Mesendoderm (in vitro differentiated cells): ENCODE data around the gene SIAH3.

Experiments used
- DNase-seq: peaks from one replicate; pipeline ENCODE4 v3.0.0; 2013
- H2AK5ac ChIP-seq: 2 replicates; pipeline ENCODE4 v1.6.1; 2013; ENCODE audit warnings: low read length, inconsistent platforms
- H2BK120ac ChIP-seq: 2 replicates; pipeline ENCODE4 v1.6.1; 2013; ENCODE audit warnings: low read depth, mild to moderate bottlenecking, low read length, moderate library complexity, mixed read lengths
- H2BK15ac ChIP-seq: replicated peaks from 2 replicates; pipeline ENCODE4 v1.6.1; 2013; ENCODE audit warnings: low read depth, mild to moderate bottlenecking, moderate library complexity
- H2BK5ac ChIP-seq: 2 replicates; pipeline ENCODE4 v1.6.1; 2013; ENCODE audit warnings: low read length, inconsistent platforms
- H3K18ac ChIP-seq: 2 replicates; pipeline ENCODE4 v1.6.1; 2013; ENCODE audit warnings: mild to moderate bottlenecking, low read length, mixed read lengths
- H3K23ac ChIP-seq: one replicate; pipeline ENCODE4 v1.6.1; 2013; ENCODE audit warnings: low read length
- H3K27ac ChIP-seq: 2 replicates; pipeline ENCODE4 v1.5.1; 2013; ENCODE audit warnings: low read depth, mild to moderate bottlenecking, inconsistent platforms, low read length, moderate library complexity
- H3K27me3 ChIP-seq: 2 replicates; pipeline ENCODE4 v1.6.1; 2013; ENCODE audit warnings: low read length, control low read depth, mild to moderate bottlenecking, inconsistent platforms; ENCODE audit not compliant: insufficient read depth, poor library complexity
- H3K36me3 ChIP-seq: 2 replicates; pipeline ENCODE4 v1.6.1; 2013; ENCODE audit warnings: low read length, inconsistent platforms; ENCODE audit not compliant: control insufficient read depth, insufficient read depth
- H3K4ac ChIP-seq: one replicate; pipeline ENCODE4 v1.6.1; 2013; ENCODE audit warnings: low read depth, mild to moderate bottlenecking, low read length, moderate library complexity
- H3K4me1 ChIP-seq: 2 replicates; pipeline ENCODE4 v1.6.1; 2013; ENCODE audit warnings: low read depth, low read length, inconsistent platforms; ENCODE audit not compliant: control insufficient read depth
- H3K4me2 ChIP-seq: 2 replicates; pipeline ENCODE4 v1.6.1; 2013; ENCODE audit warnings: low read length
- H3K4me3 ChIP-seq: 2 replicates; pipeline ENCODE4 v1.5.1; 2013; ENCODE audit warnings: mild to moderate bottlenecking, low read length
- H3K56ac ChIP-seq: one replicate; pipeline ENCODE4 v1.6.1; 2013; ENCODE audit warnings: low read length
- H3K79me1 ChIP-seq: 2 replicates; pipeline ENCODE4 v1.6.1; 2013; ENCODE audit warnings: low read length, inconsistent platforms
- H3K79me2 ChIP-seq: 2 replicates; pipeline ENCODE4 v1.6.1; 2013; ENCODE audit warnings: mild to moderate bottlenecking, low read length; ENCODE audit not compliant: control insufficient read depth, insufficient read depth
- H3K9ac ChIP-seq: 2 replicates; pipeline ENCODE4 v1.6.1; 2013; ENCODE audit warnings: low read length, inconsistent platforms
- H4K5ac ChIP-seq: one replicate; pipeline ENCODE4 v1.6.1; 2013; ENCODE audit warnings: low read length
- H4K8ac ChIP-seq: one replicate; pipeline ENCODE4 v1.6.1; 2013; ENCODE audit warnings: low read depth, mild to moderate bottlenecking, control low read depth, low read length, moderate library complexity
- WGBS: extraction: QIAGEN DNeasy Blood & Tissue Kit; methylation state at CpG from one replicate; pipeline ENCODE4 v1.1.7; 2013; ENCODE audit warnings: low lambda C conversion rate, missing lambda C conversion rate; ENCODE audit not compliant: insufficient coverage; ENCODE audit errors: extremely low coverage; 5-methylcytosine and 5-hydroxymethylcytosine counted together

The SIAH3 gene

DNA sequence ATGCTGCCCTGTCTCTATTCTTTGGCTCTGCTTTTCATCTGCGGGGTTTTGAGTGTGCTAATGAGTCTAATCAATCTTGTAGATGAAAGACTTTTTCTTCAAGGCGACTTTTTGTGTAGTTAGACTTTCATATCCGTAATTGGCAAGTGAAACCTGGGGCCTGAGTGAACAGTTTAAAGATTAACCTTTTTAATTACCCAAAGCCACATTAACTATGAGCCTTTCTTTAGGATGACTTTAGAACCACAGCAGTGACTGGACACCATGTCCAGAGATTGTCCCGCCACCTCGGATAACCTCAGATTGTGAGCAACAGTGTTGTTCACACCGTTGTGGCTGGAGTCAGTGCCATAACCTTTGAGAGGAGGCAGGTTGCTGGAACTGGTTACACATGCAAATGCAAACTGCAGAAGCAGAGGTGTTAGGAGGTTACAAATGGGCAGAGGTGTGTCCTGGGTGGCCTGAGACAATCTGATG lies 58.7 kb downstream of the SIAH3 start:
- Histone ChIP-seq H3K9ac (no peak overlapping the region), H3K18ac (no peak overlapping the region), H2BK120ac (no peak overlapping the region), H3K27ac (no peak overlapping the region), H3K36me3 (no peaks in the 10 kb centered on the region), H3K56ac (no peak overlapping the region), H3K79me2 (no peaks in the 10 kb centered on the region), H2BK15ac (no peak overlapping the region), H3K79me1 (no peaks in the 10 kb centered on the region), H3K4me2 (no peak overlapping the region), H4K5ac (no peak overlapping the region), H3K23ac (no peak overlapping the region), H2BK5ac (no peak overlapping the region), H2AK5ac (no peak overlapping the region), H3K4me3 (no peak overlapping the region), H3K27me3 (no peaks in the 10 kb centered on the region), H4K8ac (no peak overlapping the region), H3K4me1 (peaks cover 7% of the 10 kb centered on the region), H3K4ac (no peak overlapping the region)
- no peak for DNase-seq
- no CpG with 5 or more reads among the region's 6 CpGs for WGBS

DNA sequence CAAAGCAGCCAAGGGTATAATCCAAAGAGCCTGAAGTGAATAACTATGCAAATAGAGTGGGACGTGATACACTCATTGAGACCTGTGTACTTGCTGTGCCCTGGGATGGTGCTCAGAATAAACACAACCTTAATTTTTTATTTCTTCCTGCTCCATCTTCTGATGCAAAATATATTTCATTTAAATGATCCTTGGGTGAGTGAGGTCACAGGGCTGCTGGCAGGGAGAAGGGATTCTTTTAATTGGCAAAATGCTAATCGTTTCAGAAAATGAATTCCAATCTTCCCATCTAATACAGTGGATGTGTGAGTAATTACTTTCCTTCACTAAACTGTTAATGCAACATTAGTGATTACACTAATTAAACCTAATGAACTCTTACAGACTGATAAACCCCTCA lies 63.5 kb downstream of the SIAH3 start:
- Histone ChIP-seq H3K79me2 (no peaks in the 10 kb centered on the region), H3K4ac (no peak overlapping the region), H3K4me1 (peaks cover 7% of the 10 kb centered on the region), H3K27me3 (no peaks in the 10 kb centered on the region), H3K4me3 (no peak overlapping the region), H4K5ac (no peak overlapping the region), H3K23ac (no peak overlapping the region), H3K79me1 (no peaks in the 10 kb centered on the region), H3K36me3 (no peaks in the 10 kb centered on the region), H3K27ac (no peak overlapping the region), H2BK15ac (no peak overlapping the region), H3K18ac (no peak overlapping the region), H4K8ac (no peak overlapping the region), H2BK120ac (no peak overlapping the region), H2AK5ac (no peak overlapping the region), H2BK5ac (no peak overlapping the region), H3K56ac (no peak overlapping the region), H3K9ac (no peak overlapping the region), H3K4me2 (no peak overlapping the region)
- whole genome bisulfite sequencing: no CpG with 5 or more reads among the region's 2 CpGs
- DNase-seq: no peak

DNA sequence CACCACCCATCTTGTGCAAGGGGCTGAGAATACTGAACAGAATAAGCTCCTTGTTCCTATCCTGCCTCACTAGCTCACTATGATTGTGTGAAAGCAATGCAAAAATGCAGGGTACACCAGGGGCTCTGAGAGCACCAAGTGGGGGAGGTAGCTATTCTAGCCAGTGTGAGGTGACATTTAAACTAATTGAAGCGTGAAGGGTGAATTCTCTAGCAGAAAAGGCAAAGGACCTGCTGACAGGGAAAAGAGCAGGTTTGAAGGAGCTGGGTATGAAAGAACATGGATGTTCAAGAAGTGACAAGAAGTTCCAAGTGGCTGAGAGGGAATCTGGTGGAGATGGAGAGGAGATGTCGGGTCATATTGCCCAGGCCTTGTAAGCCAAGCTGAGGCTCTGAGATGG lies 64.2 kb downstream of the SIAH3 start:
- H3K18ac ChIP-seq: no peak overlapping the region
- H3K79me1 ChIP-seq: no peaks in the 10 kb centered on the region
- H4K8ac ChIP-seq: no peak overlapping the region
- peaks cover 7% of the 10 kb centered on the region for H3K4me1 ChIP-seq
- no peak overlapping the region for H2BK120ac ChIP-seq
- H3K23ac ChIP-seq: no peak overlapping the region
- H3K27me3 ChIP-seq: no peaks in the 10 kb centered on the region
- no peak overlapping the region for H2AK5ac ChIP-seq
- no peak overlapping the region for H3K4me3 ChIP-seq
- no peak overlapping the region for H3K56ac ChIP-seq
- H3K27ac ChIP-seq: no peak overlapping the region
- H2BK5ac ChIP-seq: no peak overlapping the region
- H2BK15ac ChIP-seq: no peak overlapping the region
- no peak overlapping the region for H3K4ac ChIP-seq
- no peaks in the 10 kb centered on the region for H3K79me2 ChIP-seq
- no peak overlapping the region for H3K4me2 ChIP-seq
- no peak overlapping the region for H4K5ac ChIP-seq
- no peak overlapping the region for H3K9ac ChIP-seq
- no peaks in the 10 kb centered on the region for H3K36me3 ChIP-seq
- no CpG with 5 or more reads among the region's 2 CpGs for WGBS
- DNase-seq: no peak

DNA sequence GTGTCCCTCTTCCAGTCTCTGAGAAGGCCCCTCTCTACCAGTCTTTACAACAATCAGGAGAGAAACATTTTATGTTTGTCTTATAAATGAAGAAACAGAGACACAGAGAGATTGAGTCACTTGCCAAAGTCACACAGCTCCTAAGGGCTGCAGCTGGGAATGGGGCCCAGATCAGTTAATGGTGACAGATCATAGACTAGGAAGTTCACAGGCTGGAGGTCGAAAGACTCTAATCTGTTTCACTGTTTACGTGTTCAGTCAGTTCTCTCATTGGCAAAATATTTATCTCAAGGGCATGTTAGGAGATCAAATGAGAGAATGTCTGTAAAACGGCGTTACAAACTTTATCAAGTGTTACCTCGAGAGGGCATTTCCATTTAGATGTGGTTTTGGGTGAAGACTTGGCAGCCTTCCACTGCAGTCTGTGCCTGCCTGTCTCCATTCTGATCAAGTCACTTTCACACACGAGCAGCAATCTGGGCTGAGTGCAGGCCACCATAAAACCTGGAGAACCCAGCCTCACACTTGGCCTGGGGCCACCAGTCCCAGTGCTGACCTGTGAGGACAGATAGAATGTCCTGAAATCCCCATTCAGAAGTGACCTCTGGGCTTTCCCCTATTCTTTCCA lies 65.1 kb downstream of the SIAH3 start:
- H2AK5ac ChIP-seq: no peak overlapping the region
- no peak overlapping the region for H3K56ac ChIP-seq
- no peak overlapping the region for H3K9ac ChIP-seq
- H2BK120ac ChIP-seq: no peak overlapping the region
- no peaks in the 10 kb centered on the region for H3K36me3 ChIP-seq
- H4K8ac ChIP-seq: no peak overlapping the region
- no CpG with 5 or more reads among the region's 6 CpGs for WGBS
- DNase-seq: no peak
- no peak overlapping the region for H3K4me2 ChIP-seq
- no peak overlapping the region for H2BK5ac ChIP-seq
- H3K79me1 ChIP-seq: no peaks in the 10 kb centered on the region
- H3K27me3 ChIP-seq: no peaks in the 10 kb centered on the region
- no peak overlapping the region for H3K27ac ChIP-seq
- no peak overlapping the region for H4K5ac ChIP-seq
- no peak overlapping the region for H3K23ac ChIP-seq
- no peak overlapping the region for H3K18ac ChIP-seq
- H3K4me1 ChIP-seq: peaks cover 4% of the 10 kb centered on the region
- H3K79me2 ChIP-seq: no peaks in the 10 kb centered on the region
- H3K4ac ChIP-seq: no peak overlapping the region
- H3K4me3 ChIP-seq: no peak overlapping the region
- no peak overlapping the region for H2BK15ac ChIP-seq

DNA sequence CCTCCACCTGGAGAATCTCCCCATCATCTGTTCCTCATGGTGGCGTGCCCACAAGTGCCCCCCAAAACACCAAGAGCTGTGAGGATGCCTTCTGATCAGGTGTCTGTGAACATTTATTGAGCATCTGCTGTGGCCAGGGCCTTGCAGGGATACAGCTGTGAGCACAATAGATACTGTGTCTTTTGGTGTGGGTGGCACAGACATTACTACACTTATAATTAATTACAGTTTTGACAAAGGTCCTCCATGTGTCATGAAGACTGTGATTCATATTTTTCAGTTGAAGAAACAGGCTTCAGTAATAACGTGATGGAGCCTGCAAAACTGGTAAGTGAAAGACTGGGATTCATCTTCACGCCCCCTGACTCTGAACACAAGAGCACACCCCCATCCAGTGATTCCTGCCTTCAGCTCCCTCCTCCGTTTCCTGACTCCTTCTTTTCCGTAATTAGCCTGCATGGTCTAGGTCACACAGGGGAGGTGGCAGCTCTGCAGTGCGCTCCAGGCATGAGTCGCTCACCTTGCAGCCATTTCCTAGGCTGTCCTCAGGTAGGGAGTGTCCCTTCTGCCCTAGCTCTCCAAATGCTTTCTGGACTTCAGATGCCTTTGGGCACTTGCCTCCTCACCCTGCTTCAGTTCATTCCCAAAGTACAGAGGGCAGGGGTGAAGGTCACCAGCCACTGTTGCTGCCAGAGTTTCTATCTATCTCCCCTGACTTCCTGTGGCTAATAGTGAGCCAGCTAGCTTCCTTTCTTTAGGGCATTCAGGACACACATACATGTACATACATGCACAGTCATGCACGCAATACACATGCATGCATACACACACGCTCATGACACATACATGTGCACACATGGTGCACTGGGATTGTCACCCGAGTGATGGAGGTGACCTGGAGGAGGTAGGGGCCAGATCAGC lies 66.5 kb downstream of the SIAH3 start:
- Histone ChIP-seq H3K79me1 (no peaks in the 10 kb centered on the region), H3K27me3 (no peaks in the 10 kb centered on the region), H3K9ac (no peak overlapping the region), H3K56ac (no peak overlapping the region), H3K18ac (no peak overlapping the region), H3K4me2 (no peak overlapping the region), H3K23ac (no peak overlapping the region), H2AK5ac (no peak overlapping the region), H3K27ac (no peak overlapping the region), H3K4me3 (no peak overlapping the region), H3K4ac (no peak overlapping the region), H2BK120ac (no peak overlapping the region), H2BK15ac (no peak overlapping the region), H3K79me2 (no peaks in the 10 kb centered on the region), H3K4me1 (peaks cover 1% of the 10 kb centered on the region), H4K8ac (no peak overlapping the region), H3K36me3 (no peaks in the 10 kb centered on the region), H4K5ac (no peak overlapping the region), H2BK5ac (no peak overlapping the region)
- no peak for DNase-seq
- WGBS: no CpG with 5 or more reads among the region's 10 CpGs
